GM21367 (cell line): ENCODE data around the gene RNF224.

ENCODE experiments used
- ATAC-seq: cut with Tn5 transposase; IDR thresholded peaks from one replicate; pipeline ENCODE4 v1.9.1; 2021; ENCODE audit not compliant: unreplicated experiment

The RNF224 gene

DNA sequence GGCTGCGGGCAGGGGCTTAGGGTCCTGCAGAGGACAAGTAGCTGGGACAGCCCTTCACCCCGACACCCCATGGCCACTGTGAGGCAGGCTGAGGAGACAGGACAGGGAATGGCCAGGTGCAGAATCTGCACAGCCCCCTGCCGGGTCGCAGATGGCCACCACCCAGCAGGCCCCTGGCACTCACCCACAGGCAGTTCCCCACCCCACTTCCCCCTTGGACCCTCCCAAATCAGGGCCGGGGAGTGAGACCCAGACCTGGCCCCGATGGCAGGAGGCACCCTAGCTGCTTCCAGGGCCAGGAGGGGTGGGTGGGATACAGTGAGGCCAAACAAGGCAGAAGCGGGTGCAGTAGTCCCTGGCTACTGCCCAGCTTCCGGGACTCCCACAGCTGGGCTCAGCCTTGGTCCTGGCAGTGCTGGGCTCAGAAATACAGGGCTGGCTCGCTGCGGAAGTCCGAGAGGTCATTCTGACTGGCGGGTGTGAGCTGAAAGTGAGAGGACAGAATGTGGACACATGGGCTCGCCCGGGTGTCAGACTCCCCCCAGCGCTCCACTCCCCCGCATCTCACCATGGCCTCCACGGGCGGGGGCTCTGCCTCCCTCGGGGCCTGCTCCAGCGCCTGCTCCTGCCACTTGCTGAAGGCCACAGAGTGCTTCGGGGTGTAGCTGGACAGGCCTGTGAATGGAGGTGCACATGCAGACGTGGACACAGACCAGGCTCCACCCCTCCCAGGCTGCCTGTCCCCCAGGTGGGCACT is 35.4 kb upstream of the RNF224 start:
- no peak for ATAC-seq

- ATAC-seq = no peak
Measured at GRCh38 chr9:137192448-137192780, 34.9 kb upstream of the RNF224 start.

DNA sequence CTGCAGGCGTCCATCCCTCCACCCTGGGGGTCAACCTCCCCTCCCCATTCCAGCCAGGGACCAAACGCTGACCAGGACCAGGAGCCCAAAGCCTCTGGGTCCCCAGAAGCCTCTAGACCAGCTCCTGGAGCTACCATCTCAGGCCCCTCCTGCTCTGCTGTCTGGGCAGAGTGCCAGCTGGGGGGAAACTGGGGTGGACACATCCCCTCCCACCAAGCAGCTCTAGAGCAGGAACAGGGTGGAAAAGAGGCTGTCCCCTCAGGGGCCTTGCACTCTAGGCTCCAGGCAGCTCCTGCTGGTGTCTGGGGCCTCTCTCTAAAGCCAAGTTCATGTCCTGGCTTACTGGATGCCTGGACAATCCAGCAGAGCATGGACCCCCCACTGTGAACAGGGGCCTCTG is 34.4 kb upstream of the RNF224 start:
- no peak for ATAC-seq

DNA sequence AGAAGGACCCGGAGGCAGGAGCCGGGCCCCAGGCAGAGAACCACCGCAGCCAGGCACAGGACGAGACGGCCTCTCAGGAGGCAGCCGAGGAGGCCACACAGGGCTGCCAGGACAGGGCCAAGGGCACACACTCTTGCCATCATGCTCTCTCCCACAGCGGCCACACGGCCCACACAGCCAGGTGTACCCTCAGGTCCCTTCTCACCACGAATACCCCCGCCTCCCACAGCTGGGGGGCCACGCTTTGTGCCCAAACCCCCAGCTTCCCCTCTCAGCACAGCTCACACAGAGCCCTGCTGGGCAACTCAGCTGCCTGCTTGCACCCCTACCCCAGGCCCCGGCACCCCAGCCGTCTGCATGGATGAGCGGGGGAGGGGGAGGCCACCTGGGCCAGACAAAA is 33.5 kb upstream of the RNF224 start:
- no peak for ATAC-seq

GRCh38 chr9:137194388-137194787 is 32.9 kb upstream of the RNF224 start:
- ATAC-seq = no peak

DNA sequence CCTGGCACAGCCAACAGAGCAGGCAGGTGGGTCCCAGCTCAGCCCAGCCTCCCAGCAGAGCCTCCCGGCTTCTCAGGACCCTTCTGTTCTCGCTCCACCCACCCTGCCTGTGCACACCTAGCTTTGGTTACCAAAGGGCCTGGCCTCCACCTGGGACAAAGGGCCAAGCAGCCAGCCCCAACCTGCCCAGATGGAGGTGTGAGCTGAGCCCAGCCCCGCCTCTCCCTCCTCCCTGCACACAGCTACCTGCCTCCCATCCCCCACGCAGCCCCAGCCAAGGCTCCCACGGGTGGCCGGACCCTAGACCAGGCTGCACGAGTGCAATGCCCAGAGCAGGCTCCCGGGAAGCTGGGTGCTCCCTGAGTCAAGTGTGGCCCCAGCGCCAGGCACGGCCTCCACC is 32.4 kb upstream of the RNF224 start:
- ATAC-seq = no peak

DNA sequence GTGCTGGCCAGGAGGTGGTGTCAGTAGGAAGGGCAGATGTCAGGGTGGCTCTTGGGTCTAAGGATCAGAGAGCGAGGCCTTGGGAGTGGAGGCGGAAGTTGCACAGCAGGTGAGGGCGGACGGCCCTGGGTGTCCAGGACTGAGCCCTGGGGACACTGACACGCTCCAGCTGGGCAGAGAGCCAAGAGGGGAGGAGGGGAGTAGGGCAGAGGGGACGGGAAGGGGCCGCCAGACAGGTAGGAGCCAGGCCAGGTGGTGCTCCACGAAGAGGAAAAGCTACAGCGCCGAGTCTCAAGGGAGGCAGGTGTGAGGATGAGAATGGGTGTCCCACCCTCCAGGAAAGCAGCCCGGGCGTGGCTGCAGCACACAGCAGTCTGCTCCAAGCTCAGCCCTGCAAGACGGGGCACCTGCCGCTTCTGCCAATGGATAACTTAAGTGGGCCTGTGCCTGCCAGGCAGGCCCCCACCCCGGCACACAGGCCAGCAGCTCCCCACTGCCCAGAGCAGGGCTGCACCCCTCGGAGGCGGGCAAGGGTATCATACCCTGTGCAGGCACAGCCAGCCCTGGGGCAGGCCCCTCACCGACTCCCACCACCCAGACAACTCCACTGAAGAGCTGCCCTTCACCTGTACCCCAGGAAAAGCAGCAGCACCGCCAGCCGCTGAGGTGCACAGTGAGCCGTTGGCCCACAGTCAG is 31.6 kb upstream of the RNF224 start:
- no peak for ATAC-seq

DNA sequence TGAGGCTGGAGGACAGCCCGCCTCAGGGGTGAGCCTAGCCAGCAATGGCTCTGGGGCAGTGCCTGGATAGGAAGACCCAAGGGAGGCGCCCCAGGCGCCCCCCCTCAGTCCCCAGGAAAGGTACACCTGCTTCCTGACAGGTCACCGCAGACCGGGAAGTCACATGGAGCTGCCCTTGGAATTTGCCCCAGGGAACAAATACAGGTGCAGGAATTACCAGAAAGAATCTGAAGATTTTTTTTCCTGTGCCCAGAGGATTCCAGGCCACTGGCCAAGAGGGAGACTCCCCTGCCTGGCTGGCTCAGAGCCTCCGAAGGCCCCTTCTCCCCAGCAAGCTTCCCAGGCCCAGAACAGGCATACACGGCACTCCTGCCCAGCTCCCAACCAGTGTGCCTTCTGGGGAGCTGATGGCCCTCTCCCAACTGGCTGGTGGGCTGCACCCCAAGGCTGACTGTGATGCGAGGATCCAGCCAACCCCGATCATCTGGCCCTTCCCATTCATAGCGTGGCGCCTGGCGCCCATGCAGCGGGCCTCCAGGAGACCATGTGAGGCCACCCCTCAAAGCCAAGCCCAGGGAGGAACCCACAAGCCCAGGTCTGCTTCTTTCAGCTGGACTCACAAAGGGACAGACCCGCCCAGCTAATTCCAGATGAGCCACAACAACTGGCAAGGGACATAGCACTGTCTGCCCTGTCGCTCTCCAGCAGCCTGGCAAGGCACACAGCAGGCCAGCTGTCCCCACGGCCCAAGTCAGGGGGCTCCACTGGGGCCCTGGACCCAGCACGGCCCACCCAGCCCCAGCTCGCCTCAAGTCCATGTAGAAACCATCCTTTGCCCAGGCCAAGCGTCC is 29.0 kb upstream of the RNF224 start:
- ATAC-seq = no peak

DNA sequence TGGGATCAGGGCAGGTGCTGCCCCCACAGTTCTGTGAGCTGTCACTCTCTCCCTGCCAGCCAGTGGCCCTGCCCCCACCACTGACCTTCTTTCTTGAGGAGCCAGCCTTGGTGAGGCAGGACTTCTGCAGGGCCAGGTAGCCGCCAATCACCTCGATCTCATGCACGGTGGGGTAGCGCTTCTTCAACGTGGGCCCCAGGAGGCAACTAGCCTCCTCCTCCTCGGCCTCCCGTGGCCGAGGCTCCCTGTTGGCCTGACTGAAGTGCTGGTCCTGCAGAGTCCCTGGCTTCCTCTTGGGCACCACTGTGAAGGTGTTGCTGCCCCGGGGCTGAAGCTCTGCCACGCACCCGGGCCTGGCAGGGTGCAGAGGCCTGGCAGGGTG is 28.4 kb upstream of the RNF224 start:
- no peak for ATAC-seq

DNA sequence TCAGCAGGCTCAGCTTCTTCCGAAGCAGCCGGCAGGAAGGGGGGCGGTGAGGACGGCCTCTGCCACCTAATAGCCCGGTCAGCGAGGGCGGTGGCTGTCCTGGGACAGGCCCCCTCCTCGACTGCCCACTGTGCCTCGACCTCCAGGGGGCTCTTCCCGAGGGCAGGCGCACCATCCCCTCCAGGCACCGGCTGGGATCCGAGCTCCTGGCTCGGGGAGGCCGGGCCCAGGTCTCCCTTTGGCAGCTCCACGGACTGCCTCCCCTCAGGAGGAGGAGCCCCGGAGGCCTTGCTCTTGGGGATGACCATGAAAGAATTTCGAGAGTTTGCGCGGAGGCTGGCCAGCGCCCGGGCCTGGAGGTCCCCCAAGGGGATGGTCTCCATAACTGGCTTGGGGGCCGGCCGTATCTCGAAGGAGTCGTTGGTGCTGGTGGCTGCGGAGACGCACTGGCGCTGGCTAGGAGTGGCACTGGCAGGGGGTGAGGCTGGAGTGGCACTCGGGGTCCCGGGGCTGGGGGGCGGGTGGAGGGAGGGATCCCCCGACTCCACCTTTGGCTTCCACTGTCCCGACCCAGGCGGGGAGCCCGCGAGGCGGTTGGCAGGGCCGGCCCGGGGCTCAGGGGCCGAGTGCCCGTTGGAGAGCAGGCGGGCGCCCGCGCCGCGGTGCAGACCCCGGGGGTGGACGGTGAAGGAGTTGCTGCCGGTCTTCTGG is 27.7 kb upstream of the RNF224 start:
- ATAC-seq = no peak

- peak; percentile 81 for ATAC-seq
Measured at GRCh38 chr9:137200311-137201204, 26.7 kb upstream of the RNF224 start, which contains the start of gene TPRN. Gene TPRN, minus strand, starts transcription at chr9:137200741. Its CDS starts 30 bp downstream, at chr9:137200711.

DNA sequence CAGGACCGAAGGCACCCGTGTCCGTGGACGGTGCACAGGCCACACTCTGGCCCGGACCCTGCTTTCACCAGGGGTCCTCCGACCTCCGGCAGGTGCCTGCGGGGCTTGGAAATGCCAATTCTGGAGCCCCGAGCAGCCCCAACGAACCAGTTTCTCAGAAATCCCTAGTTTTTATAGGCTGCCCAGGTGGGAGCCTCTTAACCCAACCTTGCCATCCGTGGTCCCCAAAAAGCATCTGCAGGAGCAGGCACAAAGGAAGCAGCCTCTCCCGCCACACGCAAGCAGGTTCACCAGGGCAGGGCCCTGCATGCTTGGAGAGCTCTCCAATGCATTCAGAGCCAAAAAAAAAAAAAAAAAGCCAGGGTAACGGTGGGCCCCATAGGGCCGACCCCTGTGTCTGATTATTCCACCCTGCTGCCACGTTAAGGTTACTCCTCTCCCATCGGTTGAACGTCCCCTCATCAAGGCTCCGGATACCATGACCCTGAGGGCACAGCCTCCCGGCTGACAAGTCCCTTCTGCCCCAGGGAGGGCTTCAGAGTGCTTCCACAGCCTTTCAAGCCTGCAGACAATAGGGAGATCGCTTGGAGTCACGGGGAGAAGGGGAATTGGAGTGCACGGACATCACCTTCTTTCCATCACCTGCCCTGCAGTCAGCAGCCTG is 26.0 kb upstream of the RNF224 start:
- ATAC-seq = no peak

- no peak for ATAC-seq
Measured at GRCh38 chr9:137202966-137203365, 24.3 kb upstream of the RNF224 start.

DNA sequence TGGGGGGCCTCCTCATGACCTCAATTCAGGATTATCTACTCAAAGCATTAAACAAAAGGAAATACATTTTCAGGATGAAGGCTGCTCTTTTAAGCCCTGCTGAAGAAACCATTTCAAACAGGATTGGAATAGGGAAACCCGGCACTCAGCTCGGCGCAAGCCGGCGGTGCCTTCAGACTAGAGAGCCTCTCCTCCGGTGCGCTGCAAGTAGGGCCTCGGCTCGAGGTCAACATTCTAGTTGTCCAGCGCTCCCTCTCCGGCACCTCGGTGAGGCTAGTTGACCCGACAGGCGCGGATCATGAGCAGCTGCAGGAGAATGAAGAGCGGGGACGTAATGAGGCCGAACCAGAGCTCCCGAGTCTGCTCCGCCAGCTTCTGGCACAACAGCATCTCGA is 22.6 kb upstream of the RNF224 start:
- ATAC-seq = no peak

- ATAC-seq = no peak
Measured at GRCh38 chr9:137205126-137206069, 21.9 kb upstream of the RNF224 start, which contains the start of the genes NDOR1 and TMEM203. Gene NDOR1, plus strand, starts transcription at chr9:137205700. Its CDS starts 78 bp downstream, at chr9:137205778. Gene TMEM203, minus strand, starts transcription at chr9:137205648. Its CDS starts 234 bp downstream, at chr9:137205414.

GRCh38 chr9:137206602-137207001 is 20.7 kb upstream of the RNF224 start:
- ATAC-seq = no peak

- no peak for ATAC-seq
Measured at GRCh38 chr9:137211532-137211931, 15.8 kb upstream of the RNF224 start.

DNA sequence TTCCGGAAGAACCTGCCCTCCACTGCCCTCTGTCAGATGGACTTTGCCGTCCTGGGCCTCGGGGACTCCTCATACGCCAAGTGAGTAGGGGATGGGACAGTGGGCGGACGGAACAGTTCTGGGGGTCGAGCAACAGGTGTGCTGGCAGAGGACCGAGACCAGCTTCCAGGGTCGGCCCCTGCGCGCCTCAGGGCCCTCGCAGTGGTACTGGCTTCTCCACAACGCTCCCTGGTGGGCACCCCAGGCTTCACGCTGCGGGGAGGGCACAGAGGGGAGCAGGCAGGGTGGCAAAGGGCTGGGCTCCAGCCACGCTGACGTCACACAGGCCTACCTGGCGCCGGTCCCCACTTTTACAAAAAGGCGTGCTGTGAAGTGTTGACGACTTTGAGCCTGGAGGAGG is 14.8 kb upstream of the RNF224 start:
- no peak for ATAC-seq
